Fibroblast of the aortic adventitia (primary cell): ENCODE results near the gene IGFL3. TPM values are rescaled to one million over a fixed set of nuclear protein-coding genes. Genes with fewer than 3 reads are reported as not detected.
"Not testable (repeated sequence)": the region's sequence is repeated elsewhere in the genome, so short reads cannot be mapped to it uniquely, and the experiment has no call there.

Experiments
- DNase-seq: peaks from one replicate; pipeline ENCODE4 v3.0.0-alpha.2; 2010; ENCODE audit warnings: low read depth
- H3K4me3 ChIP-seq: 2 replicates; pipeline ENCODE4 v1.5.1; 2011; ENCODE audit warnings: low read depth, mild to moderate bottlenecking, control low read depth, low read length, moderate library complexity
- CTCF ChIP-seq: IDR thresholded peaks from 2 replicates; pipeline ENCODE4 v1.5.1; 2011; ENCODE audit warnings: mild to moderate bottlenecking, low read length, control low read depth, inconsistent platforms; ENCODE audit not compliant: insufficient read depth
- total RNA-seq: library from RNA; depleted of rRNA; stranded (reverse); fragments of >200 nt; gene quantifications from 2 replicates; pipeline ENCODE4 v1.2.3, GENCODE V29; 2012; ENCODE audit warnings: low replicate concordance

The IGFL3 gene
- total RNA-seq = not detected in 2 replicates

DNA sequence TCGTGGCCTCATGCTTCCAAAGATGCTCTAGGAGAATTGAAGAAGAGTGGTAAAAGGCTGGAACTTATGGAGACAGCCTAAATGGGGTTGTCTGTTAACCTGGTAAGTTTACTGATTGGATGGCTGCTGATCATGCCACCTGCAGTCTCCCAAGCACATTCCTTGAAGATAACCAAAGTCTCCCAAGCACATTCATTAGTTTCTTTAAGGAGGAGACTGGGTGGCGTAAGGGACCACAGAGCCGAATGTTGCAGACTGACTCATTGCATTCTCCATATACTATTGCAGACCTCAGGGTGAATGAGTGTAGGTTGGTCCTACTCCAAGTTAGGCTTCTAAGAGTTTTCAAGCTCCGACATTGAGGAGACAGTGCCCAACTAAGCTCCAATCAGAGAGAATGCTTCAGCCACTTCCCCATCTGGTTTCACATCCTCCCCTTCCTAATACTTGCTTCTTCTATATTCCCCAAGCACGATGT, at the start of gene IGFL3:
TSS of gene IGFL3 (minus strand) at position 51 of the 478 bp plus-strand sequence. CDS start at position 12, 39 bp downstream.
- DNase-seq = no peak
- TF ChIP-seq CTCF = no peak
- H3K4me3 ChIP-seq = no peak within 1 kb of the TSS

DNA sequence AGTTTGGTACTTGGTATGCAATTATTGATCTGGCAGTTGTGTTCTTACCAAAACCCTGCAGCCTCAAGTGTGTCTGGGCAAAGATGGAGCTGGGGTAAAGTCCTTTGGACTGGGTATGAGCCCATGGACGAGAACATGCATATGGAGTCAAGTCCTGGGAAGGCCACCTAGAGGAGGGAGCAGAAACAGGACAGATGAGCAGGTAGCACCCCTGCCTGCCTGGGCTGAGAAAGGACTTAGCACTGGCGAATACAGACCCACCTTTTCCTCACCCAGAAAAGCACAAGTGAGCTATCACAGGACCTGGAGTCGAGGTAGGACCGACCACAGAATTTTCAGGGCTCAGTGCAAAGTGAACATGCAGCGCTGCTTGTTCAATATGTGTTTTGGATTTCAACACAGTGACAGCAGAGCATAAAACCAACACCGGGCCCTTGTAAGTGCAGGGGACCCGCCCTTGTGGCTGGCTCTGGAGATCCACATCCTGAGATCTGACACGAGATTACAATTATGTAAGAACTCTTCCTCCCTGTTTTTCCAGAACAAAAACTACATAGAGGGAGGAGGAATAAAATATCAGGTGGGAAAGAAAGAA, 49.5 kb upstream of the IGFL3 start:
- DNase-seq = no peak
- no peak for TF ChIP-seq CTCF

DNA sequence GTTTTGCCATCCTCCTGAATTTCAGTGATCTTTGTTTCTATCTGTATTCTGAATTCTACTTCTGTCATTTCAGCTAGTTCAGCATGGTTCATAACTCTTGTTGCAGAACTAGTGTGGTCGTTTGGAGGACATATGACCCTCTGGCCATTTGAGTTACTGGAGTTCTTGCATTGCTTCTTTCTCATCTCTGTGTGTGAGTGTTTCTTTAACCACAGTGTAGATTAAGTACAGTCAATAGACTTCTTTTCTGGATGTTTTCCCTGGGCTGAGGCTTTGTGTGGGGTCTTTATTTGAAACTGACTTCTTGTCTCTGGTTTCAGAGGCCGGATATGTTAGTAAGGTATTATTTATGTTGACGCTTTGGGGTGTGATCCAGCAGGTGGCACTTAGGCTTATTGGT, 38.2 kb upstream of the IGFL3 start:
- no peak for TF ChIP-seq CTCF
- H3K4me3 ChIP-seq = no peak overlapping the region
- DNase-seq = no peak

More for the DNA sequence above, 49.5 kb upstream of the IGFL3 start:
- no peak overlapping the region for H3K4me3 ChIP-seq

- not testable (repeated sequence) for DNase-seq, H3K4me3 ChIP-seq
Observed at GRCh38 chr19:46161642-46162257, 37.3 kb upstream of the IGFL3 start.

DNA sequence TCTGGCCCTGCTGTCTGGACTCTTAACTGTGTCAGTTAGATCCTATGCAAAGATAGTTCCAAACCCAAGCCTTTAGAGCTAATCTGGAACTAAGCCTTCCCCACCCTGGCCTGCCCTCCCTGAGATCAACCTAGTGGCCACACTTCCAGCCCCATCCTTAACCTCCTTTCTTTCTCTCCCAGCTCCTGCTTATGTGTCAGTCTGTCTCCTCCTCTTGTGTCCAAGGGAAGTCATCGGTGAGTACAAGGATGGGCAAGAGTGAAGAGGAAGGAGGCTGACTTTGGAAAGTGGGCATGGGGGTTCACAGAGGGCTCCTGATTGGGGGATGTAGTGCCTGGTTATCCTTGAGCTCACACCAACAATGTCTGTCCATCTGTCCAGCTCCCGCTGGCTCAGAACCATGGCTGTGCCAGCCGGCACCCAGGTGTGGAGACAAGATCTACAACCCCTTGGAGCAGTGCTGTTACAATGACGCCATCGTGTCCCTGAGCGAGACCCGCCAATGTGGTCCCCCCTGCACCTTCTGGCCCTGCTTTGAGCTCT, 35.8 kb upstream of the IGFL3 start:
- no peak overlapping the region for H3K4me3 ChIP-seq
- no peak for TF ChIP-seq CTCF
- no peak for DNase-seq

GRCh38 chr19:46159418-46160232, 35.1 kb upstream of the IGFL3 start:
- no peak for DNase-seq
- no peak overlapping the region for H3K4me3 ChIP-seq
- TF ChIP-seq CTCF = no peak

- no peak for TF ChIP-seq CTCF
- DNase-seq = no peak
Observed at GRCh38 chr19:46155237-46155636, 30.7 kb upstream of the IGFL3 start.

More at GRCh38 chr19:46155237-46155636, 30.7 kb upstream of the IGFL3 start:
- H3K4me3 ChIP-seq = no peak overlapping the region
